NCI-H2029 treated with DMSO at 0.1 percent for 48 hours (cell line): ENCODE results near the gene SMIM36.
"Not testable (repeated sequence)": the region's sequence is repeated elsewhere in the genome, so short reads cannot be mapped to it uniquely, and the experiment has no call there.

ENCODE experiments used
- DNase-seq: peaks from one replicate; lab custom pipeline; 2025; lab: John Stamatoyannopoulos, UW

SMIM36 gene

GRCh38 chr17:55454906-55455474, 56.3 kb downstream of the SMIM36 start:
- no peak for DNase-seq

- no peak for DNase-seq
These were observed 57.3 kb downstream of the SMIM36 start for GRCh38 chr17:55453839-55454557.

GRCh38 chr17:55452139-55452790, 59.0 kb downstream of the SMIM36 start:
- DNase-seq = no peak

- DNase-seq = no peak
These were observed 59.5 kb downstream of the SMIM36 start for GRCh38 chr17:55451758-55452138.

GRCh38 chr17:55451203-55451641, 60.0 kb downstream of the SMIM36 start:
- no peak for DNase-seq

- DNase-seq = no peak
These were observed 60.9 kb downstream of the SMIM36 start for GRCh38 chr17:55450232-55450825.

- no peak for DNase-seq
These were observed 62.6 kb downstream of the SMIM36 start for GRCh38 chr17:55448681-55449080.

GRCh38 chr17:55446581-55447205, 64.6 kb downstream of the SMIM36 start:
- no peak for DNase-seq

GRCh38 chr17:55446004-55446403, 65.2 kb downstream of the SMIM36 start:
- not testable (repeated sequence) for DNase-seq

- DNase-seq = no peak
These were observed 66.5 kb downstream of the SMIM36 start for GRCh38 chr17:55444471-55445441.

- no peak for DNase-seq
These were observed 67.3 kb downstream of the SMIM36 start for GRCh38 chr17:55443904-55444303.

- no peak for DNase-seq
These were observed 68.1 kb downstream of the SMIM36 start for GRCh38 chr17:55442953-55443683.

GRCh38 chr17:55442462-55442861, 68.8 kb downstream of the SMIM36 start:
- no peak for DNase-seq

GRCh38 chr17:55441544-55441943, 69.7 kb downstream of the SMIM36 start:
- DNase-seq = no peak

GRCh38 chr17:55440391-55440790, 70.9 kb downstream of the SMIM36 start:
- DNase-seq = no peak

GRCh38 chr17:55437159-55437605, 74.1 kb downstream of the SMIM36 start:
- no peak for DNase-seq

- no peak for DNase-seq
These were observed 74.8 kb downstream of the SMIM36 start for GRCh38 chr17:55436224-55437158.

GRCh38 chr17:55435408-55435807, 75.8 kb downstream of the SMIM36 start:
- no peak for DNase-seq

- DNase-seq = no peak
These were observed 76.5 kb downstream of the SMIM36 start for GRCh38 chr17:55434721-55435120.
